OCI-LY7 (cell line): ENCODE measurements around the gene PLAAT2.

Experiments
- EZH2phosphoT487 ChIP-seq: fragments of 200-600 bp; sonication (generic); IDR thresholded peaks from 2 replicates; pipeline ENCODE4 v1.6.1; 2018; ENCODE audit warnings: low read depth, borderline replicate concordance, mild to moderate bottlenecking, mixed run types, antibody characterized with exemption, low read length, moderate library complexity, mixed read lengths
- TF ChIP-seq, protein P1 (sequence below): fragments of 200-600 bp; sonication (generic); conservative IDR thresholded peaks from 2 replicates; pipeline ENCODE4 v1.5.1; 2014; ENCODE audit warnings: mild to moderate bottlenecking, antibody characterized with exemption, low read length, moderate library complexity, mixed read lengths

DNA sequence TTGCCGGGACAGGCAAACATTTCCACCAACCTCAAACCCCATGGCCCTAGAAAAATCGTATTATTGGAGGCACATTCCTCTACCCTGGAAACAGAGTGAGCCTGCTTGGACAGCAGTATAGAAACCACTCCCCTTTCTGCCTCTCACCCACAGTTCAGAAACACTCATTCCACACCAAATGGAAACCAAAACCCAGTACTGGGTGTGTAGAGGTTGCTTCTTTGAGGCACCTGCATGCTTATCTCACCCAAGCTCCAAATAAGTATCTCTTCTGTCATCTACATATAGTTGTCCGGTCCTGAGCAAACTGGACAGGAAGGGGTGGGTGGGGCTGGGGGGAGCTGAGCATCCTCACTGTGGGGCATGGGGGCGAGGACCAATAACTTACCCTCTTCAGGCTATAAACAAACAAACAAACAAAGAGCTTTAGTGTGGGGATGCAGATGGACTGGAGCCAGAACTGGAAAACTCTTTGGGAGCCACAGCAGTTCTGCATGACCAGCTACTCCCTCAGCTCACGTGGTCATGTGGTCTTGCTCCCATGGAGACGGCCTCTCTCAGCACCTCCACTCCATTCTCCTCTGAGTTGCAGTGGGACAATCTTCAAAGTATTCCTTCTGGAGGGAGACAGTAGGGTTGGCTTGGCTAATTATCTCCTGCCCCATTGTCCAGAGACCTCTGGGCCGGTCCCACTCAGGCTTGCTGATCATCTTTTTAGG, 1.0 kb upstream of the PLAAT2 start:
- TF ChIP-seq, protein P1, sequence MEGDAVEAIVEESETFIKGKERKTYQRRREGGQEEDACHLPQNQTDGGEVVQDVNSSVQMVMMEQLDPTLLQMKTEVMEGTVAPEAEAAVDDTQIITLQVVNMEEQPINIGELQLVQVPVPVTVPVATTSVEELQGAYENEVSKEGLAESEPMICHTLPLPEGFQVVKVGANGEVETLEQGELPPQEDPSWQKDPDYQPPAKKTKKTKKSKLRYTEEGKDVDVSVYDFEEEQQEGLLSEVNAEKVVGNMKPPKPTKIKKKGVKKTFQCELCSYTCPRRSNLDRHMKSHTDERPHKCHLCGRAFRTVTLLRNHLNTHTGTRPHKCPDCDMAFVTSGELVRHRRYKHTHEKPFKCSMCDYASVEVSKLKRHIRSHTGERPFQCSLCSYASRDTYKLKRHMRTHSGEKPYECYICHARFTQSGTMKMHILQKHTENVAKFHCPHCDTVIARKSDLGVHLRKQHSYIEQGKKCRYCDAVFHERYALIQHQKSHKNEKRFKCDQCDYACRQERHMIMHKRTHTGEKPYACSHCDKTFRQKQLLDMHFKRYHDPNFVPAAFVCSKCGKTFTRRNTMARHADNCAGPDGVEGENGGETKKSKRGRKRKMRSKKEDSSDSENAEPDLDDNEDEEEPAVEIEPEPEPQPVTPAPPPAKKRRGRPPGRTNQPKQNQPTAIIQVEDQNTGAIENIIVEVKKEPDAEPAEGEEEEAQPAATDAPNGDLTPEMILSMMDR = no peak
- TF ChIP-seq EZH2phosphoT487 = no peak
